Jurkat, Clone E6-1 (cell line): ENCODE results near the gene FAM114A1.

Experiments
- DNase-seq: peaks from one replicate; pipeline ENCODE4 v3.0.0-alpha.2; 2011; ENCODE audit warnings: low read depth, low spot score
- H3K4me3 ChIP-seq: 2 replicates; pipeline ENCODE4 v1.5.1; 2011; ENCODE audit warnings: mild to moderate bottlenecking, low read length, control low read depth, moderate library complexity

The FAM114A1 gene

GRCh38 chr4:38856524-38857337 lies 10.9 kb upstream of the FAM114A1 start, which contains the start of gene TLR6:
TSS of gene TLR6 (minus strand) at chr4:38856817. CDS start at chr4:38829473, 27,344 bp downstream.
- DNase-seq: peak; percentile 90
- peak within 1 kb of the TSS; percentile 35 for H3K4me3 ChIP-seq

GRCh38 chr4:38857354-38858096 lies 10.1 kb upstream of the FAM114A1 start:
- no peak overlapping the region for H3K4me3 ChIP-seq
- no peak for DNase-seq

- H3K4me3 ChIP-seq: no peak overlapping the region
- DNase-seq: no peak
Observed at GRCh38 chr4:38858097-38858420, 9.5 kb upstream of the FAM114A1 start.

- no peak overlapping the region for H3K4me3 ChIP-seq
- DNase-seq: no peak
Observed at GRCh38 chr4:38859501-38859900, 8.1 kb upstream of the FAM114A1 start.

- DNase-seq: peak; percentile 57
- H3K4me3 ChIP-seq: no peak overlapping the region
Observed at GRCh38 chr4:38860788-38861424, 6.7 kb upstream of the FAM114A1 start.

GRCh38 chr4:38861791-38862190 lies 5.8 kb upstream of the FAM114A1 start:
- DNase-seq: no peak
- H3K4me3 ChIP-seq: no peak overlapping the region

- H3K4me3 ChIP-seq: no peak overlapping the region
- no peak for DNase-seq
Observed at GRCh38 chr4:38865445-38865844, 2.2 kb upstream of the FAM114A1 start.

- H3K4me3 ChIP-seq: no peak overlapping the region
- DNase-seq: no peak
Observed at GRCh38 chr4:38866973-38867477, 581 bp upstream of the FAM114A1 start.

GRCh38 chr4:38868059-38868960 lies 704 bp downstream of the FAM114A1 start:
- no peak overlapping the region for H3K4me3 ChIP-seq

GRCh38 chr4:38869511-38869910 lies 1.9 kb downstream of the FAM114A1 start:
- no peak overlapping the region for H3K4me3 ChIP-seq
- no peak for DNase-seq

More at GRCh38 chr4:38868059-38868960, 704 bp downstream of the FAM114A1 start:
- DNase-seq: no peak

- no peak for DNase-seq
- H3K4me3 ChIP-seq: no peak overlapping the region
Observed at GRCh38 chr4:38870098-38870808, 2.6 kb downstream of the FAM114A1 start.

GRCh38 chr4:38871593-38871992 lies 4.0 kb downstream of the FAM114A1 start:
- no peak overlapping the region for H3K4me3 ChIP-seq
- no peak for DNase-seq

GRCh38 chr4:38872620-38873019 lies 5.0 kb downstream of the FAM114A1 start:
- H3K4me3 ChIP-seq: no peak overlapping the region
- DNase-seq: no peak

- no peak for DNase-seq
- H3K4me3 ChIP-seq: no peak overlapping the region
Observed at GRCh38 chr4:38873290-38873944, 5.8 kb downstream of the FAM114A1 start.

- no peak for DNase-seq
- no peak overlapping the region for H3K4me3 ChIP-seq
Observed at GRCh38 chr4:38876636-38877035, 9.0 kb downstream of the FAM114A1 start.

- no peak for DNase-seq
- H3K4me3 ChIP-seq: no peak overlapping the region
Observed at GRCh38 chr4:38884254-38884653, 16.6 kb downstream of the FAM114A1 start.

GRCh38 chr4:38889143-38889542 lies 21.5 kb downstream of the FAM114A1 start:
- H3K4me3 ChIP-seq: no peak overlapping the region
- DNase-seq: no peak
